ENCODE results near the gene SPTA1. TPM values are rescaled to one million over a fixed set of nuclear protein-coding genes. Genes with fewer than 3 reads are reported as not detected.

The SPTA1 gene
- polyA plus RNA-seq, 1 donor (not counting 4 experiments of a cell fraction or from before 2014, with no cell fraction given) = not detected

- Histone ChIP-seq H3K9ac (ENCODE audit: control insufficient read depth, extremely low read depth, insufficient read depth, low read length) (no peak overlapping the region), H3K27ac (ENCODE audit: control insufficient read depth, insufficient read depth, low read length) (no peak overlapping the region), H2AFZ (ENCODE audit: control insufficient read depth, low read length) (no peak overlapping the region), H3K4me2 (ENCODE audit: control insufficient read depth, extremely low read depth, insufficient read depth, low read depth, low read length) (no peak overlapping the region), H3K36me3 (ENCODE audit: control insufficient read depth in 2 of 2, extremely low read depth in 1 of 2, insufficient read depth in 2 of 2, low read length in 2 of 2) (no peaks in the 10 kb centered on the region), H3K79me2 (ENCODE audit: control insufficient read depth, insufficient read depth, low read length) (no peaks in the 10 kb centered on the region), H3K27me3 (ENCODE audit: control insufficient read depth, extremely low read depth, insufficient read depth, low read length) (no peaks in the 10 kb centered on the region), H4K20me1 (ENCODE audit: control insufficient read depth, extremely low read depth, insufficient read depth, low read length) (no peaks in the 10 kb centered on the region), H3K4me3 (ENCODE audit: control insufficient read depth in 2 of 3, extremely low read depth in 1 of 3, insufficient read depth in 2 of 3, low read depth in 1 of 3, low read length in 3 of 3) (no peak overlapping the region), H3K4me1 (ENCODE audit: control insufficient read depth, extremely low read depth, insufficient read depth, low read length) (no peaks in the 10 kb centered on the region), H3K9me1 (ENCODE audit: control insufficient read depth, extremely low read depth, insufficient read depth, low read length) (no peaks in the 10 kb centered on the region), H3K9me3 (ENCODE audit: control insufficient read depth, low read depth, low read length) (no peaks in the 10 kb centered on the region)
- TF ChIP-seq CTCF (optimal IDR thresholded peaks at IDR 0.05 in 1 of 3, IDR thresholded peaks at IDR 0.05 in 1 of 3, conservative IDR thresholded peaks at IDR 0.05 in 1 of 3; ENCODE audit: extremely low read depth in 1 of 3, insufficient read depth in 2 of 3, low read length in 3 of 3) (no peak), EZH2 (IDR thresholded peaks at IDR 0.05; ENCODE audit: low read length) (no peak)
- no peak for FAIRE-seq
- dilution Hi-C loops (cut with MboI; ENCODE audit: extremely low pct_ligation_motif_present, low sequenced_read_pairs) = no loop called here
- no peak for DNase-seq (ENCODE audit: low read depth, low spot score)
Observed at GRCh38 chr1:158706096-158706495, 19.6 kb upstream of the SPTA1 start.

GRCh38 chr1:158700552-158700951 is 14.0 kb upstream of the SPTA1 start, which contains the start of gene OR6K2:
OR6K2 (minus strand) TSS chr1:158700652; CDS start chr1:158700652, 0 bp downstream.
- Histone ChIP-seq H3K9me1 (ENCODE audit: control insufficient read depth, extremely low read depth, insufficient read depth, low read length) (no peaks in the 10 kb centered on the region), H2AFZ (ENCODE audit: control insufficient read depth, low read length) (no peak within 1 kb of the TSS), H3K27ac (ENCODE audit: control insufficient read depth, insufficient read depth, low read length) (no peak within 1 kb of the TSS), H3K4me2 (ENCODE audit: control insufficient read depth, extremely low read depth, insufficient read depth, low read depth, low read length) (no peak within 1 kb of the TSS), H3K9me3 (ENCODE audit: control insufficient read depth, low read depth, low read length) (no peaks in the 10 kb centered on the region), H3K9ac (ENCODE audit: control insufficient read depth, extremely low read depth, insufficient read depth, low read length) (no peak within 1 kb of the TSS), H4K20me1 (ENCODE audit: control insufficient read depth, extremely low read depth, insufficient read depth, low read length) (no peaks in the 10 kb centered on the region), H3K4me1 (ENCODE audit: control insufficient read depth, extremely low read depth, insufficient read depth, low read length) (no peaks in the 10 kb centered on the region), H3K36me3 (ENCODE audit: control insufficient read depth in 2 of 2, extremely low read depth in 1 of 2, insufficient read depth in 2 of 2, low read length in 2 of 2) (no peaks in the 10 kb centered on the region), H3K79me2 (ENCODE audit: control insufficient read depth, insufficient read depth, low read length) (no peaks in the 10 kb centered on the region), H3K4me3 (ENCODE audit: control insufficient read depth in 2 of 3, extremely low read depth in 1 of 3, insufficient read depth in 2 of 3, low read depth in 1 of 3, low read length in 3 of 3) (no peak within 1 kb of the TSS), H3K27me3 (ENCODE audit: control insufficient read depth, extremely low read depth, insufficient read depth, low read length) (no peaks in the 10 kb centered on the region)
- DNase-seq (ENCODE audit: low read depth, low spot score) (no peak), FAIRE-seq (no peak)
- dilution Hi-C loops (cut with MboI; ENCODE audit: extremely low pct_ligation_motif_present, low sequenced_read_pairs) = no loop called here
- TF ChIP-seq EZH2 (IDR thresholded peaks at IDR 0.05; ENCODE audit: low read length) (no peak), CTCF (optimal IDR thresholded peaks at IDR 0.05 in 1 of 3, IDR thresholded peaks at IDR 0.05 in 1 of 3, conservative IDR thresholded peaks at IDR 0.05 in 1 of 3; ENCODE audit: extremely low read depth in 1 of 3, insufficient read depth in 2 of 3, low read length in 3 of 3) (no peak)
